Activated CD8-positive, alpha-beta memory T cell treated with anti-CD3 and anti-CD28 coated beads for 48 hours (primary cell): ENCODE data around the gene ZNF423.

Source experiments
- DNase-seq, 3 experiments: peaks; one replicate each; pipeline ENCODE4 v3.0.0-alpha.2; 2020; ENCODE audit warnings: low read depth in 2 of 3, low spot score in 2 of 3

Gene ZNF423

GRCh38 chr16:49540836-49541235 is 315.1 kb downstream of the ZNF423 start:
- no peak for DNase-seq

GRCh38 chr16:49539758-49540157 is 316.2 kb downstream of the ZNF423 start:
- DNase-seq: no peak

- no peak for DNase-seq
Observed at GRCh38 chr16:49537924-49538459, 317.9 kb downstream of the ZNF423 start.

GRCh38 chr16:49534901-49535610 is 320.9 kb downstream of the ZNF423 start:
- DNase-seq: no peak

GRCh38 chr16:49533422-49533821 is 322.5 kb downstream of the ZNF423 start:
- DNase-seq: no peak

- DNase-seq: no peak
Observed at GRCh38 chr16:49532873-49533272, 323.0 kb downstream of the ZNF423 start.

- no peak for DNase-seq
Observed at GRCh38 chr16:49531931-49532840, 323.7 kb downstream of the ZNF423 start.

- no peak for DNase-seq
Observed at GRCh38 chr16:49531425-49531824, 324.5 kb downstream of the ZNF423 start.

- DNase-seq: no peak
Observed at GRCh38 chr16:49530427-49530970, 325.4 kb downstream of the ZNF423 start.

- no peak for DNase-seq
Observed at GRCh38 chr16:49529411-49530045, 326.4 kb downstream of the ZNF423 start.

- DNase-seq: no peak
Observed at GRCh38 chr16:49528866-49529288, 327.0 kb downstream of the ZNF423 start.

GRCh38 chr16:49528060-49528865 is 327.6 kb downstream of the ZNF423 start:
- no peak for DNase-seq

- no peak for DNase-seq
Observed at GRCh38 chr16:49527611-49528010, 328.3 kb downstream of the ZNF423 start.

- DNase-seq: no peak
Observed at GRCh38 chr16:49526860-49527365, 329.0 kb downstream of the ZNF423 start.

GRCh38 chr16:49524947-49525315 is 331.0 kb downstream of the ZNF423 start:
- DNase-seq: no peak

- DNase-seq: no peak
Observed at GRCh38 chr16:49524216-49524946, 331.5 kb downstream of the ZNF423 start.

GRCh38 chr16:49523435-49524159 is 332.3 kb downstream of the ZNF423 start:
- no peak for DNase-seq

GRCh38 chr16:49521734-49522325 is 334.1 kb downstream of the ZNF423 start:
- no peak for DNase-seq
